Measurements from ENCODE around the gene HEATR5A. TPM values are rescaled to one million over a fixed set of nuclear protein-coding genes. Genes with fewer than 3 reads are reported as not detected.
"Not testable (repeated sequence)": the region's sequence is repeated elsewhere in the genome, so short reads cannot be mapped to it uniquely, and the experiment has no call there.

HEATR5A gene
- total and polyA plus RNA-seq, 10 donors: 4.4 to 52.2 (median 33.3) TPM

GRCh38 chr14:31441273-31442111, 21.1 kb upstream of the HEATR5A start:
- no peak overlapping the region for H3K27ac ChIP-seq
- DNase-seq: no peak
- intact Hi-C loops (cut with DNase I; ENCODE audit: low total_unique reads): no loop called here
- no peak overlapping the region for H3K4me3 ChIP-seq
- peaks cover 0 to 16% (median 4%) of the 10 kb centered on the region in 6 donors for H3K36me3 ChIP-seq
- 79 to 96% (median 93%) methylated on average over 7 of the region's 7 CpGs for WGBS, 5 donors
- H3K9me3 ChIP-seq: no peaks in the 10 kb centered on the region
- no peaks in the 10 kb centered on the region for H3K27me3 ChIP-seq (replicated peaks in 1 of 7)
- TF ChIP-seq CTCF (IDR thresholded peaks at IDR 0.05 in 8 of 11, conservative IDR thresholded peaks at IDR 0.05 in 3 of 11) (no peak), POLR2AphosphoS5 (IDR thresholded peaks at IDR 0.05) (no peak), POLR2A (IDR thresholded peaks at IDR 0.05) (no peak)
- H3K4me1 ChIP-seq: no peaks in the 10 kb centered on the region

GRCh38 chr14:31440280-31440679, 19.9 kb upstream of the HEATR5A start:
- Histone ChIP-seq H3K4me1 (no peaks in the 10 kb centered on the region), H3K4me3 (no peak overlapping the region), H3K36me3 (peaks cover 0 to 6% (median 0%) of the 10 kb centered on the region in 6 donors), H3K27ac (no peak overlapping the region), H3K27me3 (replicated peaks in 1 of 7) (no peaks in the 10 kb centered on the region), H3K9me3 (no peaks in the 10 kb centered on the region)
- intact Hi-C loops (cut with DNase I; ENCODE audit: low total_unique reads): no loop called here
- DNase-seq: no peak
- TF ChIP-seq POLR2A (IDR thresholded peaks at IDR 0.05): no peak
- TF ChIP-seq POLR2AphosphoS5 (IDR thresholded peaks at IDR 0.05): no peak
- TF ChIP-seq CTCF (IDR thresholded peaks at IDR 0.05 in 8 of 11, conservative IDR thresholded peaks at IDR 0.05 in 3 of 11): no peak

- H3K4me3 ChIP-seq: no peak overlapping the region
- TF ChIP-seq POLR2A (IDR thresholded peaks at IDR 0.05) (no peak), CTCF (IDR thresholded peaks at IDR 0.05 in 8 of 11, conservative IDR thresholded peaks at IDR 0.05 in 3 of 11) (no peak), POLR2AphosphoS5 (IDR thresholded peaks at IDR 0.05) (no peak)
- 88 to 100% (median 93%) methylated on average over 2 of the region's 2 CpGs for WGBS, 5 donors
- no peaks in the 10 kb centered on the region for H3K4me1 ChIP-seq
- no peak for DNase-seq
- H3K36me3 ChIP-seq: peaks cover 0 to 4% (median 0%) of the 10 kb centered on the region in 6 donors
- no peaks in the 10 kb centered on the region for H3K27me3 ChIP-seq (replicated peaks in 1 of 7)
- H3K27ac ChIP-seq: no peak overlapping the region
- H3K9me3 ChIP-seq: no peaks in the 10 kb centered on the region
- intact Hi-C loops (cut with DNase I; ENCODE audit: low total_unique reads): no loop called here
Observed at GRCh38 chr14:31439561-31439960, 19.2 kb upstream of the HEATR5A start.

- H3K27ac ChIP-seq; H3K27me3 ChIP-seq (replicated peaks in 1 of 7); H3K4me3 ChIP-seq; H3K4me1 ChIP-seq; H3K9me3 ChIP-seq; intact Hi-C loops (cut with DNase I; ENCODE audit: low total_unique reads); H3K36me3 ChIP-seq: not testable (repeated sequence)
- 92 to 97% (median 94%) methylated on average over 9 to 42 of the region's 45 CpGs for WGBS, 5 donors
- peak; percentile 56 for DNase-seq
Observed at GRCh38 chr14:31437045-31437691, 16.8 kb upstream of the HEATR5A start.
